Choroid plexus epithelial cell (primary cell): ENCODE measurements around the gene RBM20.
A peak's percentile ranks its signal among the peaks of the same experiment; 100 is the strongest.

ENCODE experiments used
- DNase-seq: peaks from one replicate; pipeline ENCODE4 v3.0.0-alpha.2; 2010; ENCODE audit warnings: low read depth
- H3K4me3 ChIP-seq: 2 replicates; pipeline ENCODE4 v1.5.1; 2011; ENCODE audit warnings: low read depth, mild to moderate bottlenecking, control low read depth, low read length, moderate library complexity
- CTCF ChIP-seq: conservative IDR thresholded peaks from 2 replicates; pipeline ENCODE4 v1.5.1; 2011; ENCODE audit warnings: low read depth, mild to moderate bottlenecking, control low read depth, inconsistent platforms, low read length, moderate library complexity

Gene RBM20

DNA sequence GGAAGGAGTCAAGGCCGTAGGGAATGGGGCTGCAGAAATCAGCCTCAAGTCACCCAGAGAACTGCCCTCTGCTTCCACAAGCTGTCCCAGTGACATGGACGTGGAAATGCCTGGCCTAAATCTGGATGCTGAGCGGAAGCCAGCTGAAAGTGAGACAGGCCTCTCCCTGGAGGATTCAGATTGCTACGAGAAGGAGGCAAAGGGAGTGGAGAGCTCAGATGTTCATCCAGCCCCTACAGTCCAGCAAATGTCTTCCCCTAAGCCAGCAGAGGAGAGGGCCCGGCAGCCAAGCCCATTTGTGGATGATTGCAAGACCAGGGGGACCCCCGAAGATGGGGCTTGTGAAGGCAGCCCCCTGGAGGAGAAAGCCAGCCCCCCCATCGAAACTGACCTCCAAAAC, 177.4 kb downstream of the RBM20 start:
- H3K4me3 ChIP-seq: no peak overlapping the region
- TF ChIP-seq CTCF: no peak
- no peak for DNase-seq

- no peak for DNase-seq
- no peak for TF ChIP-seq CTCF
- no peak overlapping the region for H3K4me3 ChIP-seq
Observed at GRCh38 chr10:110822035-110822711, 178.0 kb downstream of the RBM20 start.

- H3K4me3 ChIP-seq: no peak overlapping the region
- no peak for DNase-seq
- TF ChIP-seq CTCF: no peak
Observed at GRCh38 chr10:110822712-110823311, 178.7 kb downstream of the RBM20 start.

- H3K4me3 ChIP-seq: no peak overlapping the region
- no peak for DNase-seq
- no peak for TF ChIP-seq CTCF
Observed at GRCh38 chr10:110824152-110824441, 180.0 kb downstream of the RBM20 start.

DNA sequence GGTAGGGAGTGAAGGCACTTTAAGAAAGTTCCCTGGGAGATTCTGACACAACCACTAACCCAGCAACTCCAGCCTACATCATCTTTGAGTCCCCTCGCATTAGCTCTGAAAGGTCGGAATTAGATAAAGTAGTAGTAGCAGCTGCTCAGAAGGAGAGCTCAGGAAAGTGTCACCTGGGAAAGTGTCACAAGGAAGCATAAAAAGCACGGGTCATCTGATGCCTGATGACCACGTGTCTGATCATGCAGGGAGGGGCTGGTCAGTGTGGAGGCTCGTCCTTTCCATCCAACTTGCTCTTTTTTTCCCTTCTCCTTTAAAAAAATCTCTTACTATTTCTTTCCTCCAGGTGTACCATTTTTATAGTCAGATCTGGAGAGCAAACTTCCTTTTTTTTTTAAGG, 180.5 kb downstream of the RBM20 start:
- DNase-seq: no peak
- TF ChIP-seq CTCF: no peak

GRCh38 chr10:110825508-110825907, 181.4 kb downstream of the RBM20 start:
- DNase-seq: no peak
- no peak overlapping the region for H3K4me3 ChIP-seq
- TF ChIP-seq CTCF: no peak

More for the DNA sequence above, 180.5 kb downstream of the RBM20 start:
- no peak overlapping the region for H3K4me3 ChIP-seq

GRCh38 chr10:110827410-110827809, 183.3 kb downstream of the RBM20 start:
- DNase-seq: peak; percentile 86
- TF ChIP-seq CTCF: no peak
- no peak overlapping the region for H3K4me3 ChIP-seq
